Fibroblast of the aortic adventitia (primary cell): ENCODE results near the gene IGFL3. TPM values are rescaled to one million over a fixed set of nuclear protein-coding genes. Genes with fewer than 3 reads are reported as not detected.

Experiments
- DNase-seq: peaks from one replicate; pipeline ENCODE4 v3.0.0-alpha.2; 2010; ENCODE audit warnings: low read depth
- H3K4me3 ChIP-seq: 2 replicates; pipeline ENCODE4 v1.5.1; 2011; ENCODE audit warnings: low read depth, mild to moderate bottlenecking, control low read depth, low read length, moderate library complexity
- CTCF ChIP-seq: IDR thresholded peaks from 2 replicates; pipeline ENCODE4 v1.5.1; 2011; ENCODE audit warnings: mild to moderate bottlenecking, low read length, control low read depth, inconsistent platforms; ENCODE audit not compliant: insufficient read depth
- total RNA-seq: library from RNA; depleted of rRNA; stranded (reverse); fragments of >200 nt; gene quantifications from 2 replicates; pipeline ENCODE4 v1.2.3, GENCODE V29; 2012; ENCODE audit warnings: low replicate concordance

Gene IGFL3
- total RNA-seq, 1 donor = not detected

- TF ChIP-seq CTCF = no peak
- H3K4me3 ChIP-seq = no peak overlapping the region
- DNase-seq = no peak
Observed at GRCh38 chr19:46090444-46090843, 34.0 kb downstream of the IGFL3 start.

GRCh38 chr19:46089432-46089831 is 35.1 kb downstream of the IGFL3 start:
- H3K4me3 ChIP-seq = no peak overlapping the region
- no peak for DNase-seq
- TF ChIP-seq CTCF = no peak

- TF ChIP-seq CTCF = no peak
- H3K4me3 ChIP-seq = no peak overlapping the region
Observed at GRCh38 chr19:46088101-46088500, 36.4 kb downstream of the IGFL3 start.

GRCh38 chr19:46085888-46086287 is 38.6 kb downstream of the IGFL3 start:
- no peak for DNase-seq
- no peak overlapping the region for H3K4me3 ChIP-seq
- no peak for TF ChIP-seq CTCF

More at GRCh38 chr19:46088101-46088500, 36.4 kb downstream of the IGFL3 start:
- DNase-seq = no peak

- TF ChIP-seq CTCF = no peak
- DNase-seq = no peak
- H3K4me3 ChIP-seq = no peak overlapping the region
Observed at GRCh38 chr19:46082728-46083050, 41.8 kb downstream of the IGFL3 start.

- peak; percentile 82 for DNase-seq
- peak; percentile 70 for TF ChIP-seq CTCF
- H3K4me3 ChIP-seq = no peak overlapping the region
Observed at GRCh38 chr19:46081928-46082727, 42.4 kb downstream of the IGFL3 start.

- H3K4me3 ChIP-seq = no peak overlapping the region
- peak; percentile 86 for DNase-seq
- no peak for TF ChIP-seq CTCF
Observed at GRCh38 chr19:46080561-46080960, 43.9 kb downstream of the IGFL3 start.
